HG02763 (cell line): Measurements from ENCODE around the gene CCDC92B.

ENCODE experiments used
- ATAC-seq: cut with Tn5 transposase; IDR thresholded peaks from one replicate; pipeline ENCODE4 v1.9.1; 2021; ENCODE audit warnings: mild to moderate bottlenecking, moderate library complexity; ENCODE audit not compliant: unreplicated experiment

The CCDC92B gene

GRCh38 chr17:2779545-2779944 is 30.1 kb upstream of the CCDC92B start:
- no peak for ATAC-seq

- ATAC-seq, result no peak
Measured at GRCh38 chr17:2778489-2778888, 29.0 kb upstream of the CCDC92B start.

GRCh38 chr17:2777242-2777867 is 27.9 kb upstream of the CCDC92B start:
- ATAC-seq, result no peak

GRCh38 chr17:2776589-2777241 is 27.3 kb upstream of the CCDC92B start:
- no peak for ATAC-seq

GRCh38 chr17:2775206-2775605 is 25.8 kb upstream of the CCDC92B start:
- no peak for ATAC-seq

GRCh38 chr17:2770129-2770528 is 20.7 kb upstream of the CCDC92B start:
- no peak for ATAC-seq

- ATAC-seq, result no peak
Measured at GRCh38 chr17:2758870-2759269, 9.4 kb upstream of the CCDC92B start.

GRCh38 chr17:2755891-2756724 is 6.7 kb upstream of the CCDC92B start:
- ATAC-seq, result no peak

- no peak for ATAC-seq
Measured at GRCh38 chr17:2751491-2751890, 2.0 kb upstream of the CCDC92B start.

GRCh38 chr17:2750721-2751120 is 1.3 kb upstream of the CCDC92B start:
- ATAC-seq, result no peak

GRCh38 chr17:2749784-2750181 is 331 bp upstream of the CCDC92B start:
- no peak for ATAC-seq

GRCh38 chr17:2745317-2746037 is 4.0 kb downstream of the CCDC92B start:
- no peak for ATAC-seq

- no peak for ATAC-seq
Measured at GRCh38 chr17:2737693-2738092, 11.8 kb downstream of the CCDC92B start.

- no peak for ATAC-seq
Measured at GRCh38 chr17:2736956-2737355, 12.5 kb downstream of the CCDC92B start.

- ATAC-seq, result no peak
Measured at GRCh38 chr17:2735896-2736295, 13.6 kb downstream of the CCDC92B start.

GRCh38 chr17:2734939-2735338 is 14.5 kb downstream of the CCDC92B start:
- no peak for ATAC-seq

GRCh38 chr17:2731807-2732206 is 17.6 kb downstream of the CCDC92B start:
- no peak for ATAC-seq

GRCh38 chr17:2730764-2731353 is 18.6 kb downstream of the CCDC92B start:
- no peak for ATAC-seq

GRCh38 chr17:2724784-2725164 is 24.7 kb downstream of the CCDC92B start:
- no peak for ATAC-seq

- ATAC-seq, result no peak
Measured at GRCh38 chr17:2723997-2724783, 25.3 kb downstream of the CCDC92B start.
